Hippocampal formation (tissue), 2 donors: ENCODE data around the gene RCAN3.

ENCODE experiments used
- DNase-seq, 2 donors: peaks; one replicate each; lab custom pipeline; 2025; lab: John Stamatoyannopoulos, UW

Gene RCAN3

GRCh38 chr1:24580756-24581155 is 78.1 kb downstream of the RCAN3 start:
- DNase-seq = no peak

- DNase-seq = no peak
Observed at GRCh38 chr1:24584171-24584647, 81.6 kb downstream of the RCAN3 start.

- DNase-seq = no peak
Observed at GRCh38 chr1:24586119-24586518, 83.5 kb downstream of the RCAN3 start.

GRCh38 chr1:24586970-24587820 is 84.6 kb downstream of the RCAN3 start:
- peak; percentile 5 to 19 for DNase-seq

GRCh38 chr1:24588573-24588972 is 85.9 kb downstream of the RCAN3 start:
- DNase-seq = no peak

- no peak for DNase-seq
Observed at GRCh38 chr1:24589200-24589599, 86.6 kb downstream of the RCAN3 start.
